Suprapubic skin (tissue), 4 donors: ENCODE results near the gene SPAG8. TPM values are rescaled to one million over a fixed set of nuclear protein-coding genes. Genes with fewer than 3 reads are reported as not detected.

Experiments
- DNase-seq, 2 donors: peaks; one replicate each; pipeline ENCODE4 v3.0.0-alpha.2; 2019; ENCODE audit warnings: low spot score in 2 of 2
- H3K27ac ChIP-seq: fragments of 200-600 bp; sonication (generic); one replicate; pipeline ENCODE4 v1.5.1; 2019
- H3K27me3 ChIP-seq: fragments of 200-600 bp; sonication (generic); one replicate; pipeline ENCODE4 v1.5.1; 2019
- H3K36me3 ChIP-seq: fragments of 200-600 bp; sonication (generic); one replicate; pipeline ENCODE4 v1.5.1; 2019
- H3K4me1 ChIP-seq: fragments of 200-600 bp; sonication (generic); one replicate; pipeline ENCODE4 v1.5.1; 2019
- H3K4me3 ChIP-seq: fragments of 200-600 bp; sonication (generic); one replicate; pipeline ENCODE4 v1.5.1; 2019; ENCODE audit warnings: mild to moderate bottlenecking
- H3K9me3 ChIP-seq: fragments of 200-600 bp; sonication (generic); one replicate; pipeline ENCODE4 v1.5.1; 2019
- EP300 ChIP-seq: sonication (generic); formaldehyde crosslinking; IDR thresholded peaks from one replicate; pipeline ENCODE4 v1.6.1; 2017; ENCODE audit warnings: antibody characterized with exemption
- POLR2A ChIP-seq, 2 donors: fragments of 450-650 bp; IDR thresholded peaks; one replicate each; pipeline ENCODE4 v1.6.1; 2017; ENCODE audit warnings: antibody characterized with exemption in 2 of 2, mild to moderate bottlenecking in 2 of 2, moderate library complexity in 2 of 2
- POLR2AphosphoS5 ChIP-seq, 3 donors: sonication (generic); formaldehyde crosslinking; IDR thresholded peaks; one replicate each; pipeline ENCODE4 v1.6.1; 2017; ENCODE audit warnings: antibody characterized with exemption in 3 of 3
- WGBS: methylation state at CpG from one replicate; pipeline ENCODE4 v1.1.5; 2018; 5-methylcytosine and 5-hydroxymethylcytosine counted together
- total RNA-seq, 4 donors: library from RNA; depleted of rRNA; stranded (reverse); fragments of >200 nt; gene quantifications; one replicate each; pipeline ENCODE4 v1.1.0, GENCODE V29; 2016
- TF ChIP-seq, protein P1 (sequence below), 2 donors: fragments of 200-600 bp in 1 of 2; fragments of 450-650 bp in 1 of 2; sonication (generic) in 1 of 2; IDR thresholded peaks; one replicate each; pipeline ENCODE4 v1.5.1; 2016 to 2019; ENCODE audit warnings: antibody characterized with exemption in 2 of 2, mild to moderate bottlenecking in 1 of 2, moderate library complexity in 1 of 2

Gene SPAG8
- total RNA-seq, 4 donors from 2014 or later: 0.47 to 0.53 (median 0.52) TPM; not detected in 1

DNA sequence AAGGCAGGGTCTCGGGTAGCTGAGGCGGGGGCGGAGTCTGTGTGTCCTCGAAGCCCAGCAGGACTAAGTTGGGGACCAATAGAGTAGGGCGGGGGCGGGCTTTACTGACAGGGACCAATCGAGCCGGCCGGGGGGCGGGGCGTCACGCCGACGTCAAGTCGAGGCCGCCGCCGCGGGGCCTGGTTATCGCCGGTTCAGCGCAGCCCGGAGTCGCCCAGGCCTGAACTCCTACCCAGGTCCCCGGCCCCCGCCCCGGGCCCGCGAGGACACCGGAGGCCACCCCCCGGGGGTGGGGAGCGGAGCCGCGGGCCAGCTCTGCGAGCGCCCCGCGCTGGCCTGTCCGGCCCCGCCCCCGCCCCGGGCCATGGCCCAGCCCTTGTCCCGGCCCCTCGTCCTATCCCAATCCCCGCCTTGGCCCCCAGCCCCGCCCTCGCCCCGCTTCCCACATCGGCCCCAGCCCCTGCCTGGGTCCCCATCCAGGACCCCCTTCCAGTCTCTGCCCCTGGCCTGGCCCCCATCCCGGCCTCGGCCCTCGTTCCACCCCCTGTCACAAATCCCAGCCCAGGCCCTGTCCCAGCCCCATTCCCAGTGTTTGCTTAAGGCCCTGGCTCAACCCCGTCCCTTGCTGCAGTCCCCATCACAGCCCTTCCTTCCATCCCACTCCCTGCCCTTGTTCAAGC is 17.2 kb upstream of the SPAG8 start, which contains the start of gene TMEM8B:
Gene TMEM8B, plus strand, starts transcription at position 145 of the 680 bp plus-strand sequence. Its CDS starts 220 bp downstream, at position 365.
- Histone ChIP-seq H3K9me3 (no peaks in the 10 kb centered on the region), H3K4me1 (peaks cover 63% of the 10 kb centered on the region), H3K4me3 (peak within 1 kb of the TSS; percentile 84), H3K27me3 (no peaks in the 10 kb centered on the region), H3K27ac (peak within 1 kb of the TSS; percentile 95), H3K36me3 (no peaks in the 10 kb centered on the region)
- peak; percentile 99 to 100 for DNase-seq
- 4% methylated on average over 22 of the region's 53 CpGs for WGBS
- TF ChIP-seq EP300 (no peak), POLR2AphosphoS5 (IDR thresholded peaks at IDR 0.05) (no peak), POLR2A (IDR thresholded peaks at IDR 0.05) (no peak)
- TF ChIP-seq, protein P1, sequence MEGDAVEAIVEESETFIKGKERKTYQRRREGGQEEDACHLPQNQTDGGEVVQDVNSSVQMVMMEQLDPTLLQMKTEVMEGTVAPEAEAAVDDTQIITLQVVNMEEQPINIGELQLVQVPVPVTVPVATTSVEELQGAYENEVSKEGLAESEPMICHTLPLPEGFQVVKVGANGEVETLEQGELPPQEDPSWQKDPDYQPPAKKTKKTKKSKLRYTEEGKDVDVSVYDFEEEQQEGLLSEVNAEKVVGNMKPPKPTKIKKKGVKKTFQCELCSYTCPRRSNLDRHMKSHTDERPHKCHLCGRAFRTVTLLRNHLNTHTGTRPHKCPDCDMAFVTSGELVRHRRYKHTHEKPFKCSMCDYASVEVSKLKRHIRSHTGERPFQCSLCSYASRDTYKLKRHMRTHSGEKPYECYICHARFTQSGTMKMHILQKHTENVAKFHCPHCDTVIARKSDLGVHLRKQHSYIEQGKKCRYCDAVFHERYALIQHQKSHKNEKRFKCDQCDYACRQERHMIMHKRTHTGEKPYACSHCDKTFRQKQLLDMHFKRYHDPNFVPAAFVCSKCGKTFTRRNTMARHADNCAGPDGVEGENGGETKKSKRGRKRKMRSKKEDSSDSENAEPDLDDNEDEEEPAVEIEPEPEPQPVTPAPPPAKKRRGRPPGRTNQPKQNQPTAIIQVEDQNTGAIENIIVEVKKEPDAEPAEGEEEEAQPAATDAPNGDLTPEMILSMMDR (IDR thresholded peaks at IDR 0.05): no peak

DNA sequence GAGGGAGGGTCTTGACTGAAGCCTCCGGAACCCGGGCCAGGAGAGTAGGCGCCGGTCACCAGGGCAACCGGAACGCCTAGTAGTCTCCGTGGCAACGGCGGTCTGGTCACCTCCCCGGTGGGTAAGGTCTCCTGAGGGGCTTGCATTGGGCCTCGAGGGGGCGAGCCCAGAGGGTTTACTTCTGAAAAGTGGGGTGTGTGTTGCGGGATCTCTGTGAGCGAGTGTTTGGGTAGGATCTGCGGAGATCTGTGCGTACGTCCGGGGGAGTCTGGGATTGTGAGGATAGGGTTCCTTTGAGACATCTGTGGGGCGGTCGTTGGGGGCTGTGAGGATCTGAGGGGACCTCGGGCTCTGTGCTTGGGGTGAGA is 16.6 kb upstream of the SPAG8 start, which contains the start of gene FAM221B:
Gene FAM221B, minus strand, starts transcription at position 17 of the 368 bp plus-strand sequence. CDS start 2,571 bp downstream, outside the sequence.
- TF ChIP-seq EP300 (no peak), POLR2A (IDR thresholded peaks at IDR 0.05) (no peak), POLR2AphosphoS5 (IDR thresholded peaks at IDR 0.05) (no peak)
- TF ChIP-seq, protein P1 (IDR thresholded peaks at IDR 0.05): no peak
- H3K27me3 ChIP-seq: no peaks in the 10 kb centered on the region
- WGBS: 0% methylated on average over 9 of the region's 21 CpGs

DNA sequence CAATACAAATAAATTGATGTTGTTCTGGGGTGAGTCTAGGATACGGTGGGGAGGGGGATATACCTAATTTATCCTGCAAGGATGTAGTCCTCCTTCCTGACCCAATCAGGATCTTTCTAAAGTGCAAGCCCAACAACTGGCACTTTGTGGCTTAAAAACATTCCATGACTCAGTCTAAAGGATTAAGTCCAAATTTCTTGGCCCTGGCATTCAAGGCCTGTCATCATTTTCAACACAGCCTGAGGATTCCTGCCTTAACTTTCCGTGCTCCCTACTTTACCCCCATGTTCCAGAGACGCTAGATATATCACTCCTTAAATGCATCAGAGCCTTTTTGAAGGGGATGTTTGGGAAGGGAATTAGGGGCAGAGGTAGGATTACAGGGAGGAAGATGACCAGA is 15.4 kb upstream of the SPAG8 start:
- WGBS: 66% methylated on average over 3 of the region's 3 CpGs
- TF ChIP-seq EP300: no peak
- no peak for TF ChIP-seq POLR2AphosphoS5 (IDR thresholded peaks at IDR 0.05)
- TF ChIP-seq, protein P1 (IDR thresholded peaks at IDR 0.05): no peak
- H3K27me3 ChIP-seq: no peaks in the 10 kb centered on the region
- no peaks in the 10 kb centered on the region for H3K36me3 ChIP-seq
- DNase-seq: no peak
- no peaks in the 10 kb centered on the region for H3K9me3 ChIP-seq
- H3K4me1 ChIP-seq: peaks cover 53% of the 10 kb centered on the region
- H3K4me3 ChIP-seq: no peak overlapping the region
- H3K27ac ChIP-seq: no peak overlapping the region

More for the DNA sequence above, 16.6 kb upstream of the SPAG8 start, which contains the start of gene FAM221B:
- H3K27ac ChIP-seq: peak within 1 kb of the TSS; percentile 95
- peak within 1 kb of the TSS; percentile 84 for H3K4me3 ChIP-seq
- H3K4me1 ChIP-seq: peaks cover 63% of the 10 kb centered on the region
- no peaks in the 10 kb centered on the region for H3K36me3 ChIP-seq
- DNase-seq: no peak
- H3K9me3 ChIP-seq: no peaks in the 10 kb centered on the region

DNA sequence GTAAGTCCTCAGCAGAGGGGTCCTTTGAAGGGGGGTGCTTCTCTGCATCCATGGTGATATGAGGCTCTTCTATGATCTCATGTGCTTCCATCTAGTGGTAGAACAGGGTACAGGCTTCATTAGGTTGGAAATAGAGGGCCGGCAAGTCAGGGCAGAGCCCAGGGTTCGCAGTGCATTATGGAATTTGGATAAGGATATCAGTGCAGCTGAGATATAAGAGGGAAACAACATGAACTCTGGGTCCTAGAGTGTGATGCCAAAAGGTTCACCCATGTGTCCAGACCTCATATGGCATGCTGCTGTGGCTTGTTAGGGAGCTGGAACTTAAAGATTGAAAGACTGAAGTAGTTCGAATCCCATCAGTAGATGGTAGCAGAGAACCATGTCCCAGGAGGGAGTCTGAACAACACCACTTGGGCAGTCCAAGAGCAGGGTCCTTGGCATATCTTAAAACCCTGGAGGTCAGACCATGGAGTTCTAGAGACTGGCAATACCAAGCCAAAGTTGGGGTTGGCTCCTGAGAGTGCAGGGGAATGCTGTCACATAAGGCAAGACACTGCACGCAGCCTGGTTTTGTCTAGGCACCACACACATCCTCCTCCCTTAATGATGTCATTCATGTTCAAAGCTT is 14.1 kb upstream of the SPAG8 start:
- Histone ChIP-seq H3K9me3 (no peaks in the 10 kb centered on the region), H3K4me3 (no peak overlapping the region), H3K36me3 (no peaks in the 10 kb centered on the region), H3K27me3 (no peaks in the 10 kb centered on the region), H3K27ac (peak overlapping the region; percentile 54), H3K4me1 (peaks cover 53% of the 10 kb centered on the region)
- TF ChIP-seq POLR2A (IDR thresholded peaks at IDR 0.05) (no peak), POLR2AphosphoS5 (IDR thresholded peaks at IDR 0.05) (no peak), EP300 (no peak)
- TF ChIP-seq, protein P1 (IDR thresholded peaks at IDR 0.05): peak; percentile 54 to 84
- no peak for DNase-seq
- WGBS: 8% methylated on average over 4 of the region's 4 CpGs

DNA sequence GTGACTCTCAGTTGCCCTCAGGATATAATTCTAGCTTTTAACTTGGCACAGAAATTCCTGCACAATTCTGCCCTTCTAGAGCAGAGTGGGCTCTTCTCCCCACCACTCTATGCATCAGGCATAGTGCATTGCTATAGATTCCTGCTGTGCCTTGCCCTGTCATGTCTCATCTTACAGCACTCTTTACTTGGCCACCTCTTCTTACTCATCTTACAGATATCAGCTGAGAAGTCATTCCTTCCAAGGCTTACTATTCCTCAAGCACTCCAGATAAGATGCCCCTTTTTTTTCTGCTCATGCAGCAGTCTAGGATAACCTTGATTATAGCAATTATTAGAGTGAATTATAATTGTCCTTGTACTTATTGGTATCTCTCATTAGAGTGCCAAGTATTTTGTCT is 10.9 kb upstream of the SPAG8 start:
- Histone ChIP-seq H3K4me3 (no peak overlapping the region), H3K27ac (no peak overlapping the region), H3K27me3 (no peaks in the 10 kb centered on the region), H3K36me3 (no peaks in the 10 kb centered on the region), H3K9me3 (no peaks in the 10 kb centered on the region), H3K4me1 (peaks cover 26% of the 10 kb centered on the region)
- no peak for TF ChIP-seq POLR2A (IDR thresholded peaks at IDR 0.05)
- TF ChIP-seq EP300: no peak
- TF ChIP-seq, protein P1 (IDR thresholded peaks at IDR 0.05): no peak
- no peak for TF ChIP-seq POLR2AphosphoS5 (IDR thresholded peaks at IDR 0.05)
- no peak for DNase-seq
